ENCODE measurements around the gene ARPC4.
A peak's percentile ranks its signal among the peaks of the same experiment; 100 is the strongest.

ARPC4 gene

DNA sequence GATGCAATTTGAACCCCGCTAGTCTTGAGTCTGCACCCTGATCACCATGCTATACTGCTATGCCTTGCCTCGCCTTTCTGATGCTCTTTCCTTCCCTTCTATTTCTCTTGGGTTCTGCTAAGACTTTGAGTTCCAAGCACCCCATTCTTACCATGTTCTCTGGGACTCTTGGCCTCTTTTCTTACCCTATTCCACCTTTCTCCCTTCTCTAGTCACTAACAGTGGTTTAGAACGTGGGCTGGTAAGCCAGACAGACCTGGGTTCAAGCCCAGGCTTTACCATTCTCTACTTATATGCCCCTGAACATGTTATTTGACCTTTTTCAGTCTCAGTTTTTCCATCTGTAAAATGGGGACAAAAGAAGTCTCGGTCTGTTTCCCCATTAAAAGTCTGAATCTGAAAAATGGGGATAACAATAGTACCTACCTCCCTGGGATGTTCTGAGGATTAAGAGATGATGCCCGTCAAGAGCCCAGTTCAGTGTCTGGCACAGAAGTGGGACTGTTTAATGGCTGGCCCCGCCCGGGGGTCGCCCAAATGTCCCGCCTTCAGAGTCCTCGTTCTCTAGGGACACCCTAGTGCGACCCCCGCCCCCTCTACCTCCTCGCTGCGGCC, 985 bp upstream of the ARPC4 start:
- Histone ChIP-seq H3K27ac (peak overlapping the region; percentile 96 to 99), H3K4me3 (peak overlapping the region; percentile 99)
- DNase-seq (ENCODE audit: low spot score), result no peak
- TF ChIP-seq, protein P1, sequence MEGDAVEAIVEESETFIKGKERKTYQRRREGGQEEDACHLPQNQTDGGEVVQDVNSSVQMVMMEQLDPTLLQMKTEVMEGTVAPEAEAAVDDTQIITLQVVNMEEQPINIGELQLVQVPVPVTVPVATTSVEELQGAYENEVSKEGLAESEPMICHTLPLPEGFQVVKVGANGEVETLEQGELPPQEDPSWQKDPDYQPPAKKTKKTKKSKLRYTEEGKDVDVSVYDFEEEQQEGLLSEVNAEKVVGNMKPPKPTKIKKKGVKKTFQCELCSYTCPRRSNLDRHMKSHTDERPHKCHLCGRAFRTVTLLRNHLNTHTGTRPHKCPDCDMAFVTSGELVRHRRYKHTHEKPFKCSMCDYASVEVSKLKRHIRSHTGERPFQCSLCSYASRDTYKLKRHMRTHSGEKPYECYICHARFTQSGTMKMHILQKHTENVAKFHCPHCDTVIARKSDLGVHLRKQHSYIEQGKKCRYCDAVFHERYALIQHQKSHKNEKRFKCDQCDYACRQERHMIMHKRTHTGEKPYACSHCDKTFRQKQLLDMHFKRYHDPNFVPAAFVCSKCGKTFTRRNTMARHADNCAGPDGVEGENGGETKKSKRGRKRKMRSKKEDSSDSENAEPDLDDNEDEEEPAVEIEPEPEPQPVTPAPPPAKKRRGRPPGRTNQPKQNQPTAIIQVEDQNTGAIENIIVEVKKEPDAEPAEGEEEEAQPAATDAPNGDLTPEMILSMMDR (IDR thresholded peaks at IDR 0.05), result no peak

DNA sequence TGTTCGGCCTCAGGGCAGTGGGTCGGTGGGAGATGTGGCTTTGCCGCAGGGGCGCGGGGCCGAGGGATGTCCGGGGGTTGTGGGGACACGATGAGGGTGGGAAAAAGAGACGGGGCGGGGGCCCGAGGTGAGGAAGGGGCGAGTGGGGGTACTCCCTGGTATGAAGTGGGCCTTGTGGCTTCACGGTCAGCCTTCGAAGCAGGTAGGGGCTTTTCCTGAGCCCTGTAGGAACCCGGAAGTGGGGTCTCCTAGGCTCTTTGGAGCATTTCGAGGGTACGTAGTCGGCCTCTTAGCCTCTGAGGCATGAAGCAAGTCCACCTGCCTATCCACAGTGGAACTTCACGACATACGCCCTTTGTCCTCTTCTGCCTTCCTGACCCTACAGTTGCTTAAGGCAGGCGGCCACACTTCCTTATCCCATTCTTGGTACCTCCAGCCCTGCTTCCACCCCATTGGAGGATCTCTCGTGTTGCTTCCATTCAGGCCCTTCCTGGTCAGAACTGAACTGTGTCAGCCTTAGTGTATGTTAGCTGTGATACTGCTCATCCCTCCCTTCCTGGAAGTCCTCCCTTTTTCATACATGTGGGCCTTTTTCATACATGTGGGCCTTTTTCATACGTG, 389 bp downstream of the ARPC4 start:
- Histone ChIP-seq H3K4me3 (peak overlapping the region; percentile 99), H3K27ac (peak overlapping the region; percentile 96 to 99)
- TF ChIP-seq, protein P1 (IDR thresholded peaks at IDR 0.05), result no peak
- no peak for DNase-seq (ENCODE audit: low spot score)

DNA sequence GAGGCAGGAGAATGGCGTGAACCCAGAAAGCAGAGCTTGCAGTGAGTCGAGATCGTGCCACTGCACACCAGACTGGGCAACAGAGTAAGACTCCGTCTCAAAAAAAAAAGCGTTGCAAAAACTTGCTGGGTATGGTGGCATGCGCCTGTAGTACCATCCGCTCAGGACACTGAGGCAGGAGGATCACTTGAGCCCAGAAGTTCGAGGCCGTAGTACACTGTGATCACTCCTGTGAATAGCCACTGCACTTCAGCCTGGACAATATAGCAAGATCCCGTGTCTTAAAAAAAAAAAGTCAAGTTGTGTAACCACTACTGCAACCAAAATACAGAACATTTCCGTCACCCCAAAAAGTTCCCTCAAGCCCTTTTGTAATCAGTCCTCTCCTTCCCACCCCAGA, 1.5 kb downstream of the ARPC4 start:
- Histone ChIP-seq H3K4me3 (peak overlapping the region; percentile 99), H3K27ac (no peak overlapping the region)
- TF ChIP-seq, protein P1 (IDR thresholded peaks at IDR 0.05), result no peak
- no peak for DNase-seq (ENCODE audit: low spot score)

DNA sequence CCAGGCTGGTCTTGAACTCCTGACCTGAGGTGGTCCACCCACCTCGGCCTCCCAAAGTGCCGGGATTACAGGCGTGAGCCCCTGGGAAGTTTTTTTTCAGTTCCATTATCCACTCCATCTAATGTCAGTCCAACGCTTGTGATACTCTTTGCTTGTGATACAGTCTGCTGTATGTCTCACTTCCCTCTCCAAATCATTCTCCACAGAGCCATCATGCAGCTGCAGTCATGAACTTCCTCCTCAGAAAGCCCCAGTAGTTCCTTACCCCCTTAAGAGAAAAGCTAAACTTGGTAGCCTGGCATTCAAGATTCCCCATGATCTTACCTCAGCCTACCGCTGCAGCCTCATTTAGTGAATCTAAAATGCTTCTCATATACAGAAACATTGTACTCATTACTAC, 2.3 kb downstream of the ARPC4 start:
- no peak for DNase-seq (ENCODE audit: low spot score)
- TF ChIP-seq, protein P1 (IDR thresholded peaks at IDR 0.05), result no peak
- H3K27ac ChIP-seq, result no peak overlapping the region
- H3K4me3 ChIP-seq, result no peak overlapping the region

DNA sequence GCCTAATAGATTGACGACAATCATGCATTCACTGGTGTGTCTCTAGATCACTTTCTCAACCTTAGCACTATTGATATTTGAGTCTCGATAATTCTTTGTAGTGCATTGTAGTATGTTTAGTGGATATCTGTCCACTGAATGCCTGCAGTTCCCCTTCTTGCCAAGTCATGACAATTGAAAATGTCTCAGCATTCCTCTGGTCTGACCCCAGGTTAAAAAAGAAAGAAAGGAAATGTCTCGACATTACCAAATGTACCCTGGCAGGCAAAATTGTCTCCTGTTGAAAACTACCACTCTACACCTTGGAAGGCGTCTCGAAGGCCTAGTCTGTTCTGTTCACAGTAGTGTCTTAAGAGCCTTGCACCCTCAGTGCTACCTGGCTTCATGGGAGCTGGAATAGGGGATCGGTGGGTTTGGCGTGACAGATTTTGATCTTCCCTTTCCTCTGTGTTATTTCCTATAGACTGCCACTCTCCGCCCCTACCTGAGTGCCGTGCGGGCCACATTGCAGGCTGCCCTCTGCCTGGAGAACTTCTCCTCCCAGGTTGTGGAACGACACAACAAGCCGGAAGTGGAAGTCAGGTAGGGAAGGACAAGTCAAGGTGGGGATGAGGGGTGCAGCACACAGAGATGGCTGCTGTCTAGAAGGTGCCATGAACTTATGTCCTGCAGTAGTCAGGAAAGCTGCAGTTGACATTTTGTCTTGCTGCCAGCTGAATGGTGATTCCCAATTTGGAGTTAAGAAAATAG, 4.5 kb downstream of the ARPC4 start:
- TF ChIP-seq, protein P1 (IDR thresholded peaks at IDR 0.05), result no peak
- no peak for DNase-seq (ENCODE audit: low spot score)
- no peak overlapping the region for H3K4me3 ChIP-seq
- H3K27ac ChIP-seq, result no peak overlapping the region

DNA sequence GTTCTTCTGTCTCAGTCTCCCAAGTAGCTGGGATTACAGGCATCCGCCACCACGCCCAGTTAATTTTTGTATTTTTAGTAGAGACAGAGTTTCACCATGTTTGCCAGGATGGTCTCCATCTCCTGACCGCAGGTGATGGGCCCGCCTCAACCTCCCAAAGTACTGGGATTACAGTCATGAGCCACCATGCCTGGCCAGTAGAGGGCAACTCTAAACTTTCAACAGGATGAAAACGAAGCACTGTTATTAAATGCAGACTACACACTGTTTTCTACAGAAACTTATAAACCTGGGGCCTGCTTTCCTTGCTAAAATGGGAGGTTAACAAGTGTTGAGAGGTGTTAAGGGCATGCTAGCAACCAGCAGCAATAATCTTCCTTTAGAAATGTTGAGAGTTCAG, 7.6 kb downstream of the ARPC4 start:
- DNase-seq (ENCODE audit: low spot score), result no peak
- H3K27ac ChIP-seq, result no peak overlapping the region
- TF ChIP-seq, protein P1 (IDR thresholded peaks at IDR 0.05), result no peak

More for the DNA sequence above, 7.6 kb downstream of the ARPC4 start:
- H3K4me3 ChIP-seq, result no peak overlapping the region

Measured in coronary artery (tissue), 2 donors.